ENCODE results near the gene NRXN3.

The NRXN3 gene

GRCh38 chr14:78598046-78598920 lies 428.1 kb downstream of the NRXN3 start:
- DNase-seq = peak; percentile 61

DNA sequence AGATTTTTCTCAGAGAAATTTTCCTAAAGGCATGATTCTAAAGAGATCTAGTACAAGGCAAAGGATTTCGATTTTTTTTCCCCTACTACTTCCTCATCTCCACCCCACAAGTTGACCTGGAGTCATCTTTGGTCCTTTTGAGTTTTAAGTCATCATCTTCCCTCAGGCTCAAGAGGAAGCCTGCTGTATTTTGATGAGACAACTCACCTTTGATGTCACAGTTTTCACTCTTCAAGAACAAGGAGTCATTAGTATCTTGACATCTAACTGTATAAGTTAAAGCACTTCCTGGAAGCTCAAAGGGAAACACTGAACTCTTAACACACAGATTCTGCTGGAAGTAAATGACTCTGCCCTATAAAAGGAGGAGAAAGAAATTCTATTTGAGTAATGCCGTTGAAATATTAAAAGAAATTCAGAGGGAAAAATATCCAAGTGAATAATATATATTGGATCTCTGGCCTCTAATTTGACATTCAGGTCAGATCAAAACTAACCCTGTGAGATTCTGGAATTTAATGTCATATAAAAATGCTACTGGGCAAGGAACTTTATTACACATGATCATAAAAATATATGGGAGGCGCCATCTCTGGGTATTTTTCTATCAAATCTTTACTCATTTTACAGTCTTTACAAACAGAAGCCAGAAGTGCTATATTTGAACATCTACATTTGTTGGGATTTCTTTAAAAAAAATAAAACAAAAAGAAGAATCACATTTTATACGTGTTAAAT lies 435.0 kb downstream of the NRXN3 start:
- no peak for DNase-seq

- no peak for DNase-seq
These were observed 435.8 kb downstream of the NRXN3 start for GRCh38 chr14:78605897-78606500.

DNA sequence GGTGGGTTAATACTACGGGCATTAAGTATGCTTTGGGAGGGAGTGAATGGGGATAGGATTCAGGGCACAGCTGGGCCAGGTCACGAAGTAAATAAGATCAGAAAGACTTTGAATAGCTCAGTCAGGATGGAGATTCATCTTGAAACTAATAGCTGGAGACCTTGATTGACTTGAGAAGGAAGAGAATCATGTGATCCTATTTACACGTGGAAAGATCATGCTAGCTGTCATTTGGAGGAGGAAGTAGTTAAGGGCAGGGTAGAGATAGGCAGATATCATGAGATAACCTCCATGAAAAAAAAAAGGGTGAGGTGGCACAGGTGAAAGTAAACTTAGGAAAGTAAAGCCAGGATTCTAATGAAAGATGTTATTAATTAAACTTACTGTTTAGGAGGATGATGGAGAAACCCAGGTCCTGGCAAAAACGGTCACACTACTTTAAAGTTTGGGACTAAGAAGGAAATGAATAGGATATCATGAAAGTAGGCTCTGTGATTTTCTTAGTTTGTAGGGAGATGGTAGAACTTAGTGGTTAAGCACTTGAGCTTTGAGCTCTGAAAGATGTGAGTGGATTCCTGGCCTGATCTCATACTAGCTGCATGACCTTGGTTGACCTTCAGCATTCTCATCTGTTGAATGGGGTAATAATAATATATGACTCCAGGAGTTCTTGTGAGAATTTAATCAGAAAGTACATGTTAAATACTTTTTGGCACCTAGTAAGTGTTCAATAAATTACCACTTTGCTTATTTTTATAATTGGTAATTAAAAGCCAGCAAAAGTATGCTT lies 439.0 kb downstream of the NRXN3 start:
- no peak for DNase-seq

GRCh38 chr14:78610994-78611393 lies 440.8 kb downstream of the NRXN3 start:
- DNase-seq = no peak

- no peak for DNase-seq
These were observed 441.8 kb downstream of the NRXN3 start for GRCh38 chr14:78611796-78612571.

DNA sequence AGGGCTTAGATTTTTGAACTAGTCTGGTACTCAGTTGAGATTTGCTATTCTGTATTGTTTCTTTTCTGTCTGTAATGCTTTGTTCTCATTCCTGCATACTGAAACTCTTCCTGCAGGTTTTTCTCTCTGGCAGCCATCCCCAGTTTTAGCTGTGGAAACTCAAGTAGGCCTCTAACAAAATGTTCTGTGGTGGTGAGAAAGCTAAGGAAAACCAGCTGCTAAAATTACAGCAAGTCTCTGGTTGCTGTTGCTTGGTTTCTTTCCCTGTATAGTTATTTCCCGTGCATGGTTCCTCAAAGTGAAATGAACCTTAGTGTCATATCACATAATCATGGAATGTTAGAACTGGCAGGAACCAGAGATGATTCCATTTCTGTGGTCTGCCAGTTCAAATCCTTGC lies 442.5 kb downstream of the NRXN3 start:
- no peak for DNase-seq

GRCh38 chr14:78614593-78614992 lies 444.4 kb downstream of the NRXN3 start:
- no peak for DNase-seq

DNA sequence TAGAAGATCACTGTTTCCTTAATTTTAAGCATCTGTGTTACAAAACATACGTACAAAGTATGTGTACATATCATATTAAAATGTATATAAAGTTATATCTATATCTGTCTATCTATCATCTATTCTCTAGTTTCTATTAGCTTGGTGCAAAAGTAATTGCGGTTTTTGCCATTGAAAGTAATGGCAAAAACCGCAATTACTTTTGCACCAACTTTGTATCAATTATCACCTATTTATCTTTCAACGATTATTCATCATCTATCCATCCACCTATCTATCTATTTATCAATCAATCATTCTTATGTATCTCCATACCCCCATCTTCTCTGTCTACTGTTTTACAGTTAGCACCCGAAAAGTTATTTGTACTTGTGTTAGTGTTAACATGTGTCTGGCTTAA lies 447.6 kb downstream of the NRXN3 start:
- DNase-seq = no peak

GRCh38 chr14:78618368-78618767 lies 448.2 kb downstream of the NRXN3 start:
- no peak for DNase-seq

GRCh38 chr14:78627114-78627513 lies 456.9 kb downstream of the NRXN3 start:
- no peak for DNase-seq

- DNase-seq = no peak
These were observed 461.4 kb downstream of the NRXN3 start for GRCh38 chr14:78631551-78631950.

DNA sequence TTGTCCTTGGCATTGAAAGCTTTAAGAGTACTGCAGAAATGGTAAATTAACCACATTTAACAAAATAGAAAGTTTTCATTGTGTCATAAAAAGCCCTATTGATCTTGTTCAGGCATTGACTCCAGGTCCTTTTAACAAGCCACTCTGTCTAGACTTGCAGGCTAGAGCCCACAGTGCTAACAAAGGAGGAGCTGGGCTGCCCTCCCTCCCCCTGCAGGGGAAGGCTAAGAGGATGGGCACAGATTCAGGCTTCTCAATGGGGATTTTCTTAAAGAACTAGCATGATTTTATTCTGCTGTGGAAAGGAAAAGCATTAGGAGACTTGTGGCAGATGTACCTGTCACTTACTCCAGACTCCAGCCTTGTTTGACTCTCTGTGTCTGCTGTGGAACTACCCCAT lies 463.6 kb downstream of the NRXN3 start:
- no peak for DNase-seq

DNA sequence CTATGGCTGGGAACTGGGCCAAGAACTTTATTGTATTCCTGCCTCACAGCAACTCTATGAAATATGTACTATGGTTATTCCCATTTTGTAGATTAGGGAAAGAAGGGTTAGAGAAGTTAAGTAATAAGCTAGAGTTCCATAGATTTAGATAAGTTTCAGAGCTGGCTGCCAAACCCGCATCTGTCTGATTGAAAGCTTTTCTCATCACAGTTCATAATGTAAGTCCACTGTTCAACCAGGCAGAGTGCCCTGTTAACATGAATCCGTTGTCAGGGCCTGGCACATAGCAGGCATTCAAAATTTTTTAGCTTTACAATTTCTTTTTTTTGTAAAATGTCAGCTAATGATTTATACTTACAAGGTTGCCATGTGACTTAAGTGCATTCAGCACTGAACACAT lies 467.3 kb downstream of the NRXN3 start:
- DNase-seq = no peak

- DNase-seq = no peak
These were observed 467.8 kb downstream of the NRXN3 start for GRCh38 chr14:78637908-78638475.

- no peak for DNase-seq
These were observed 468.8 kb downstream of the NRXN3 start for GRCh38 chr14:78638926-78639325.

DNA sequence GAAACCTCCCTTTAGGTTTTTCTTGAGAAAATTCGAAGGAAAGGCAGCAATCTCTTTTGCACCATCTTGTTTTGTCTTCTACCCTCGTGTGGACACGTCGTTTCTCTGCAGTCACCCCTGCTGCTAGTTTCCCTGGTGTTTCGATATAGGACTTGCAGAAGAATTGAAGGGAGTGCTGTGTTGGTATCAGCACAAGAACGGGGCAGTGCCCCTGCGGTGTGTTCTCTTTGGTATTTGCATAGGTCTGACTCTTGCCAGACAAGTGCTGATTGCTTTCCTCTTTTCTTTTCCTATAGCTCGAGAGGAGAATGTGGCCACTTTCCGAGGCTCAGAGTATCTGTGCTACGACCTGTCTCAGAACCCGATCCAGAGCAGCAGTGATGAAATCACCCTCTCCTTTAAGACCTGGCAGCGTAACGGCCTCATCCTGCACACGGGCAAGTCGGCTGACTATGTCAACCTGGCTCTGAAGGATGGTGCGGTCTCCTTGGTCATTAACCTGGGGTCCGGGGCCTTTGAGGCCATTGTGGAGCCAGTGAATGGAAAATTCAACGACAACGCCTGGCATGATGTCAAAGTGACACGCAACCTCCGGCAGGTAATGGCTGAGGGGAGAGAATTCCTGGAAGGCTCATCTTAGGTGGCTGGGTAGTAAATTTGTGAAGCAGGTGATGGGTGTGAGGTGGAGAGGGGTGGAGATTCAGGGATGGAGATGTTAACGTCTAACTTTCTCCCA lies 474.8 kb downstream of the NRXN3 start:
- DNase-seq = no peak

DNA sequence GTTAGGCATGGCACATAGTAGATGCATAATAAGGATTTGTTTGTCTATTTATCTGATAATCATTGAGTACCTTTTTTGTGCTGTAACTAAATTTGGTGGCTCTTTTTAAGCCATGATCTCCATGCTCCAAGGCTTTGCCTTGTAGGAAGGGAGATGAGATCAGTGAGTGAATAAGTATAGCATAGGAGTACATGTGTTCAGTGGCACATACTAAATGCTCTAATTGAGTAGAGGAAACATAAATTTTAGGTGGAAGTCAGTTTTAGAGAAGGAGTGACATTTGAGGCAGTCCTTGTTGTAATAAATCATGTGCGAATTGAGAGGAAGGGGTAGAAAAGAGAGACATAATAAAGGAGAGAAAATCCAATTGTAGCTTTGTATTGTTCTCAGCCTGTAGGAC lies 482.6 kb downstream of the NRXN3 start:
- no peak for DNase-seq

- no peak for DNase-seq
These were observed 483.0 kb downstream of the NRXN3 start for GRCh38 chr14:78653173-78653572.

GRCh38 chr14:78657451-78657850 lies 487.3 kb downstream of the NRXN3 start:
- no peak for DNase-seq

DNA sequence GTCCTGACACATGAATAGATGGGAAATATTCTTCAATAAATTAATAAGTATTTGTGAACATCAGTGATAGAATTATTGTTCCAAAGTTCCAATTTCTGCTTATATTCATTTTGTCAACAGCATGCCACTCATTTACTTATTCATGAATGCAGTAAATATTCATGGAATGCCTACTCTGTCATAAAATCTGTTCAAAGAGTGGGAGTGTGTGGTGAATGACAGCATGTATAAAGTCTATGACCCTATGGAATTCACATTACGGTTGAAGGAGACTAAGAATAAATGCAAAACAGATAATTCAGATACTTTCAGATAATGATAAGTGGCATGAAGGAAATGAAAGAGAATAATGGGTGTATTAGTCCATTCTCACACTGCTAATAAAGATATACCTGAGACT lies 494.7 kb downstream of the NRXN3 start:
- DNase-seq = no peak
